Measurements from ENCODE around the gene TBL1X.

Gene TBL1X

GRCh38 chrX:9495496-9495895 lies 30.6 kb downstream of the TBL1X start:
- Histone ChIP-seq H3K4me3 (ENCODE audit: low read length in 2 of 2) (no peak overlapping the region), H3K4me1 (ENCODE audit: control insufficient read depth, insufficient read depth, low read length) (peaks cover 7% of the 10 kb centered on the region), H3K27ac (ENCODE audit: low read length) (no peak overlapping the region), H3K36me3 (ENCODE audit: control insufficient read depth in 2 of 2, insufficient read depth in 2 of 2, low read length in 2 of 2) (no peaks in the 10 kb centered on the region), H3K9me3 (ENCODE audit: control insufficient read depth in 2 of 2, low read length in 2 of 2) (no peaks in the 10 kb centered on the region), H3K9ac (ENCODE audit: low read length in 2 of 2) (no peak overlapping the region), H3K27me3 (ENCODE audit: control insufficient read depth in 1 of 2, insufficient read depth in 2 of 2, low read length in 2 of 2) (no peaks in the 10 kb centered on the region)

- Histone ChIP-seq H3K27ac (ENCODE audit: low read length) (no peak overlapping the region), H3K4me1 (ENCODE audit: control insufficient read depth, insufficient read depth, low read length) (peaks cover 4% of the 10 kb centered on the region), H3K9me3 (ENCODE audit: control insufficient read depth in 2 of 2, low read length in 2 of 2) (no peaks in the 10 kb centered on the region), H3K27me3 (ENCODE audit: control insufficient read depth in 1 of 2, insufficient read depth in 2 of 2, low read length in 2 of 2) (no peaks in the 10 kb centered on the region), H3K36me3 (ENCODE audit: control insufficient read depth in 2 of 2, insufficient read depth in 2 of 2, low read length in 2 of 2) (peaks cover 4% of the 10 kb centered on the region in 2 donors), H3K4me3 (ENCODE audit: low read length in 2 of 2) (no peak overlapping the region), H3K9ac (ENCODE audit: low read length in 2 of 2) (no peak overlapping the region)
Measured at GRCh38 chrX:9498236-9498635, 33.4 kb downstream of the TBL1X start.

- Histone ChIP-seq H3K36me3 (ENCODE audit: control insufficient read depth in 2 of 2, insufficient read depth in 2 of 2, low read length in 2 of 2) (peaks cover 4 to 7% of the 10 kb centered on the region in 2 donors), H3K27ac (ENCODE audit: low read length) (no peak overlapping the region), H3K9me3 (ENCODE audit: control insufficient read depth in 2 of 2, low read length in 2 of 2) (no peaks in the 10 kb centered on the region), H3K27me3 (ENCODE audit: control insufficient read depth in 1 of 2, insufficient read depth in 2 of 2, low read length in 2 of 2) (no peaks in the 10 kb centered on the region), H3K4me1 (ENCODE audit: control insufficient read depth, insufficient read depth, low read length) (no peaks in the 10 kb centered on the region), H3K4me3 (ENCODE audit: low read length in 2 of 2) (no peak overlapping the region), H3K9ac (ENCODE audit: low read length in 2 of 2) (no peak overlapping the region)
Measured at GRCh38 chrX:9500584-9500983, 35.7 kb downstream of the TBL1X start.

GRCh38 chrX:9501362-9501761 lies 36.5 kb downstream of the TBL1X start:
- Histone ChIP-seq H3K4me1 (ENCODE audit: control insufficient read depth, insufficient read depth, low read length) (no peaks in the 10 kb centered on the region), H3K4me3 (ENCODE audit: low read length in 2 of 2) (no peak overlapping the region), H3K36me3 (ENCODE audit: control insufficient read depth in 2 of 2, insufficient read depth in 2 of 2, low read length in 2 of 2) (peaks cover 4 to 7% of the 10 kb centered on the region in 2 donors), H3K9ac (ENCODE audit: low read length in 2 of 2) (no peak overlapping the region), H3K27me3 (ENCODE audit: control insufficient read depth in 1 of 2, insufficient read depth in 2 of 2, low read length in 2 of 2) (no peaks in the 10 kb centered on the region), H3K9me3 (ENCODE audit: control insufficient read depth in 2 of 2, low read length in 2 of 2) (no peaks in the 10 kb centered on the region), H3K27ac (ENCODE audit: low read length) (no peak overlapping the region)

GRCh38 chrX:9503261-9503660 lies 38.4 kb downstream of the TBL1X start:
- Histone ChIP-seq H3K4me1 (ENCODE audit: control insufficient read depth, insufficient read depth, low read length) (no peaks in the 10 kb centered on the region), H3K36me3 (ENCODE audit: control insufficient read depth in 2 of 2, insufficient read depth in 2 of 2, low read length in 2 of 2) (peaks cover 4 to 7% of the 10 kb centered on the region in 2 donors), H3K9me3 (ENCODE audit: control insufficient read depth in 2 of 2, low read length in 2 of 2) (no peaks in the 10 kb centered on the region), H3K9ac (ENCODE audit: low read length in 2 of 2) (no peak overlapping the region), H3K27me3 (ENCODE audit: control insufficient read depth in 1 of 2, insufficient read depth in 2 of 2, low read length in 2 of 2) (no peaks in the 10 kb centered on the region), H3K4me3 (ENCODE audit: low read length in 2 of 2) (no peak overlapping the region), H3K27ac (ENCODE audit: low read length) (no peak overlapping the region)

- Histone ChIP-seq H3K27ac (ENCODE audit: low read length) (no peak overlapping the region), H3K4me1 (ENCODE audit: control insufficient read depth, insufficient read depth, low read length) (peaks cover 3% of the 10 kb centered on the region), H3K36me3 (ENCODE audit: control insufficient read depth in 2 of 2, insufficient read depth in 2 of 2, low read length in 2 of 2) (no peaks in the 10 kb centered on the region), H3K9ac (ENCODE audit: low read length in 2 of 2) (no peak overlapping the region), H3K27me3 (ENCODE audit: control insufficient read depth in 1 of 2, insufficient read depth in 2 of 2, low read length in 2 of 2) (no peaks in the 10 kb centered on the region), H3K4me3 (ENCODE audit: low read length in 2 of 2) (no peak overlapping the region), H3K9me3 (ENCODE audit: control insufficient read depth in 2 of 2, low read length in 2 of 2) (no peaks in the 10 kb centered on the region)
Measured at GRCh38 chrX:9510366-9510765, 45.5 kb downstream of the TBL1X start.

- Histone ChIP-seq H3K27ac (ENCODE audit: low read length) (no peak overlapping the region), H3K4me1 (ENCODE audit: control insufficient read depth, insufficient read depth, low read length) (peaks cover 3% of the 10 kb centered on the region), H3K4me3 (ENCODE audit: low read length in 2 of 2) (no peak overlapping the region), H3K27me3 (ENCODE audit: control insufficient read depth in 1 of 2, insufficient read depth in 2 of 2, low read length in 2 of 2) (no peaks in the 10 kb centered on the region), H3K36me3 (ENCODE audit: control insufficient read depth in 2 of 2, insufficient read depth in 2 of 2, low read length in 2 of 2) (no peaks in the 10 kb centered on the region), H3K9me3 (ENCODE audit: control insufficient read depth in 2 of 2, low read length in 2 of 2) (no peaks in the 10 kb centered on the region), H3K9ac (ENCODE audit: low read length in 2 of 2) (no peak overlapping the region)
Measured at GRCh38 chrX:9510980-9511379, 46.1 kb downstream of the TBL1X start.

GRCh38 chrX:9515489-9515888 lies 50.6 kb downstream of the TBL1X start:
- Histone ChIP-seq H3K4me3 (ENCODE audit: low read length in 2 of 2) (no peak overlapping the region), H3K36me3 (ENCODE audit: control insufficient read depth in 2 of 2, insufficient read depth in 2 of 2, low read length in 2 of 2) (no peaks in the 10 kb centered on the region), H3K9me3 (ENCODE audit: control insufficient read depth in 2 of 2, low read length in 2 of 2) (no peaks in the 10 kb centered on the region), H3K9ac (ENCODE audit: low read length in 2 of 2) (no peak overlapping the region), H3K27ac (ENCODE audit: low read length) (no peak overlapping the region), H3K27me3 (ENCODE audit: control insufficient read depth in 1 of 2, insufficient read depth in 2 of 2, low read length in 2 of 2) (no peaks in the 10 kb centered on the region), H3K4me1 (ENCODE audit: control insufficient read depth, insufficient read depth, low read length) (peaks cover 15% of the 10 kb centered on the region)

- Histone ChIP-seq H3K9ac (ENCODE audit: low read length in 2 of 2) (no peak overlapping the region), H3K27me3 (ENCODE audit: control insufficient read depth in 1 of 2, insufficient read depth in 2 of 2, low read length in 2 of 2) (no peaks in the 10 kb centered on the region), H3K9me3 (ENCODE audit: control insufficient read depth in 2 of 2, low read length in 2 of 2) (no peaks in the 10 kb centered on the region), H3K36me3 (ENCODE audit: control insufficient read depth in 2 of 2, insufficient read depth in 2 of 2, low read length in 2 of 2) (no peaks in the 10 kb centered on the region), H3K4me3 (ENCODE audit: low read length in 2 of 2) (no peak overlapping the region), H3K27ac (ENCODE audit: low read length) (no peak overlapping the region), H3K4me1 (ENCODE audit: control insufficient read depth, insufficient read depth, low read length) (peaks cover 16% of the 10 kb centered on the region)
Measured at GRCh38 chrX:9515973-9516538, 51.2 kb downstream of the TBL1X start.

GRCh38 chrX:9516635-9517034 lies 51.8 kb downstream of the TBL1X start:
- Histone ChIP-seq H3K36me3 (ENCODE audit: control insufficient read depth in 2 of 2, insufficient read depth in 2 of 2, low read length in 2 of 2) (no peaks in the 10 kb centered on the region), H3K9me3 (ENCODE audit: control insufficient read depth in 2 of 2, low read length in 2 of 2) (no peaks in the 10 kb centered on the region), H3K27ac (ENCODE audit: low read length) (no peak overlapping the region), H3K4me1 (ENCODE audit: control insufficient read depth, insufficient read depth, low read length) (peaks cover 16% of the 10 kb centered on the region), H3K4me3 (ENCODE audit: low read length in 2 of 2) (no peak overlapping the region), H3K27me3 (ENCODE audit: control insufficient read depth in 1 of 2, insufficient read depth in 2 of 2, low read length in 2 of 2) (no peaks in the 10 kb centered on the region), H3K9ac (ENCODE audit: low read length in 2 of 2) (no peak overlapping the region)

- Histone ChIP-seq H3K4me3 (ENCODE audit: low read length in 2 of 2) (no peak overlapping the region), H3K27me3 (ENCODE audit: control insufficient read depth in 1 of 2, insufficient read depth in 2 of 2, low read length in 2 of 2) (peaks cover 0 to 5% of the 10 kb centered on the region in 2 donors), H3K9ac (ENCODE audit: low read length in 2 of 2) (no peak overlapping the region), H3K4me1 (ENCODE audit: control insufficient read depth, insufficient read depth, low read length) (peaks cover 16% of the 10 kb centered on the region), H3K27ac (ENCODE audit: low read length) (no peak overlapping the region), H3K36me3 (ENCODE audit: control insufficient read depth in 2 of 2, insufficient read depth in 2 of 2, low read length in 2 of 2) (no peaks in the 10 kb centered on the region), H3K9me3 (ENCODE audit: control insufficient read depth in 2 of 2, low read length in 2 of 2) (no peaks in the 10 kb centered on the region)
Measured at GRCh38 chrX:9518051-9518450, 53.2 kb downstream of the TBL1X start.

Data from stomach smooth muscle (tissue), 2 donors.